Hepatocyte (in vitro differentiated cells): ENCODE data around the gene FABP1. TPM values are rescaled to one million over a fixed set of nuclear protein-coding genes. Genes with fewer than 3 reads are reported as not detected.

ENCODE experiments used
- DNase-seq: peaks from one replicate; pipeline ENCODE4 v3.0.0-alpha.2; 2016; ENCODE audit warnings: low spot score
- H2AFZ ChIP-seq: fragments of 200-600 bp; sonication (generic); 2 replicates; pipeline ENCODE4 v1.6.0; 2016; ENCODE audit warnings: antibody characterized with exemption, mild to moderate bottlenecking
- H3K27ac ChIP-seq: fragments of 200-600 bp; sonication (generic); 2 replicates; pipeline ENCODE4 v1.5.1; 2016; ENCODE audit warnings: mild to moderate bottlenecking
- H3K27me3 ChIP-seq: fragments of 200-600 bp; sonication (generic); 2 replicates; pipeline ENCODE4 v1.6.1; 2016
- H3K36me3 ChIP-seq: fragments of 200-600 bp; sonication (generic); replicated peaks from 2 replicates; pipeline ENCODE4 v1.5.1; 2016; ENCODE audit warnings: low read depth; ENCODE audit not compliant: insufficient read depth
- H3K4me1 ChIP-seq: fragments of 200-600 bp; sonication (generic); 2 replicates; pipeline ENCODE4 v1.5.1; 2016; ENCODE audit warnings: mild to moderate bottlenecking, moderate library complexity; ENCODE audit not compliant: insufficient read depth
- H3K4me2 ChIP-seq: fragments of 200-600 bp; sonication (generic); 2 replicates; pipeline ENCODE4 v1.6.0; 2016
- H3K4me3 ChIP-seq: fragments of 200-600 bp; sonication (generic); 2 replicates; pipeline ENCODE4 v1.5.1; 2016; ENCODE audit warnings: mild to moderate bottlenecking
- H3K79me2 ChIP-seq: fragments of 200-600 bp; sonication (generic); 2 replicates; pipeline ENCODE4 v1.6.0; 2017; ENCODE audit warnings: mild to moderate bottlenecking
- H3K9me2 ChIP-seq: fragments of 200-600 bp; sonication (generic); replicated peaks from 2 replicates; pipeline ENCODE4 v1.6.0; 2017; ENCODE audit warnings: mild to moderate bottlenecking; ENCODE audit not compliant: insufficient read depth
- H3K9me3 ChIP-seq: fragments of 200-600 bp; sonication (generic); 2 replicates; pipeline ENCODE4 v1.5.1; 2016; ENCODE audit warnings: low read depth, mild to moderate bottlenecking
- H4K20me1 ChIP-seq: fragments of 200-600 bp; sonication (generic); 2 replicates; pipeline ENCODE4 v1.6.0; 2016; ENCODE audit warnings: mild to moderate bottlenecking; ENCODE audit not compliant: insufficient read depth, poor library complexity, severe bottlenecking
- EZH2 ChIP-seq: fragments of 200-600 bp; sonication (generic); IDR thresholded peaks from 2 replicates; pipeline ENCODE4 v1.6.1; 2016; ENCODE audit warnings: antibody characterized with exemption, mild to moderate bottlenecking, borderline replicate concordance
- EZH2phosphoT487 ChIP-seq: fragments of 200-600 bp; sonication (generic); IDR thresholded peaks from one replicate; pipeline ENCODE4 v1.6.1; 2018; ENCODE audit warnings: antibody characterized with exemption, mild to moderate bottlenecking, low read depth, moderate library complexity; ENCODE audit not compliant: unreplicated experiment, severe bottlenecking
- WGBS: methylation state at CpG from one replicate; pipeline ENCODE4 v1.1.6; 2016; ENCODE audit warnings: low lambda C conversion rate; ENCODE audit errors: missing lambda C conversion rate; 5-methylcytosine and 5-hydroxymethylcytosine counted together
- polyA plus RNA-seq: library from polyadenylated mRNA; unstranded; fragments of >200 nt; fragmentation: Nextera tagmentation; extraction: Ambion mirVana; gene quantifications from 2 replicates; pipeline ENCODE4 v1.2.1, GENCODE V29; 2016
- total RNA-seq: library from RNA; depleted of rRNA; stranded (reverse); fragments of >200 nt; gene quantifications from 2 replicates; pipeline ENCODE4 v1.2.3, GENCODE V29; 2014
- TF ChIP-seq, protein P1 (sequence below): fragments of 200-600 bp; sonication (generic); IDR thresholded peaks from 2 replicates; pipeline ENCODE4 v1.5.1; 2016; ENCODE audit warnings: antibody characterized with exemption, mild to moderate bottlenecking; ENCODE audit not compliant: poor library complexity

FABP1 gene
- total and polyA plus RNA-seq, 2 experiments from 2014 or later: 165 to 763 TPM

- H3K9me2 ChIP-seq: no peaks in the 10 kb centered on the region
- no peak overlapping the region for H3K4me3 ChIP-seq
- DNase-seq: no peak
- no peaks in the 10 kb centered on the region for H3K9me3 ChIP-seq
- no peaks in the 10 kb centered on the region for H3K79me2 ChIP-seq
- no peaks in the 10 kb centered on the region for H3K36me3 ChIP-seq
- TF ChIP-seq EZH2: no peak
- TF ChIP-seq, protein P1, sequence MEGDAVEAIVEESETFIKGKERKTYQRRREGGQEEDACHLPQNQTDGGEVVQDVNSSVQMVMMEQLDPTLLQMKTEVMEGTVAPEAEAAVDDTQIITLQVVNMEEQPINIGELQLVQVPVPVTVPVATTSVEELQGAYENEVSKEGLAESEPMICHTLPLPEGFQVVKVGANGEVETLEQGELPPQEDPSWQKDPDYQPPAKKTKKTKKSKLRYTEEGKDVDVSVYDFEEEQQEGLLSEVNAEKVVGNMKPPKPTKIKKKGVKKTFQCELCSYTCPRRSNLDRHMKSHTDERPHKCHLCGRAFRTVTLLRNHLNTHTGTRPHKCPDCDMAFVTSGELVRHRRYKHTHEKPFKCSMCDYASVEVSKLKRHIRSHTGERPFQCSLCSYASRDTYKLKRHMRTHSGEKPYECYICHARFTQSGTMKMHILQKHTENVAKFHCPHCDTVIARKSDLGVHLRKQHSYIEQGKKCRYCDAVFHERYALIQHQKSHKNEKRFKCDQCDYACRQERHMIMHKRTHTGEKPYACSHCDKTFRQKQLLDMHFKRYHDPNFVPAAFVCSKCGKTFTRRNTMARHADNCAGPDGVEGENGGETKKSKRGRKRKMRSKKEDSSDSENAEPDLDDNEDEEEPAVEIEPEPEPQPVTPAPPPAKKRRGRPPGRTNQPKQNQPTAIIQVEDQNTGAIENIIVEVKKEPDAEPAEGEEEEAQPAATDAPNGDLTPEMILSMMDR: no peak
- TF ChIP-seq EZH2phosphoT487: no peak
- H3K4me2 ChIP-seq: no peak overlapping the region
- H3K4me1 ChIP-seq: peaks cover 7% of the 10 kb centered on the region
- H3K27me3 ChIP-seq: no peaks in the 10 kb centered on the region
- no peak overlapping the region for H2AFZ ChIP-seq
- H3K27ac ChIP-seq: no peak overlapping the region
- WGBS: 93% methylated on average over 2 of the region's 2 CpGs
- H4K20me1 ChIP-seq: no peaks in the 10 kb centered on the region
Observed at GRCh38 chr2:88113069-88113468, 14.8 kb downstream of the FABP1 start.

- Histone ChIP-seq H3K9me3 (no peaks in the 10 kb centered on the region), H2AFZ (no peak overlapping the region), H3K4me1 (peaks cover 7% of the 10 kb centered on the region), H3K4me2 (no peak overlapping the region), H3K79me2 (no peaks in the 10 kb centered on the region), H3K27me3 (no peaks in the 10 kb centered on the region), H3K27ac (no peak overlapping the region), H4K20me1 (no peaks in the 10 kb centered on the region), H3K9me2 (no peaks in the 10 kb centered on the region), H3K4me3 (no peak overlapping the region), H3K36me3 (no peaks in the 10 kb centered on the region)
- DNase-seq: no peak
- 85% methylated on average over 2 of the region's 2 CpGs for WGBS
- TF ChIP-seq, protein P1: no peak
- TF ChIP-seq EZH2: no peak
- TF ChIP-seq EZH2phosphoT487: no peak
Observed at GRCh38 chr2:88110830-88111229, 17.0 kb downstream of the FABP1 start.

DNA sequence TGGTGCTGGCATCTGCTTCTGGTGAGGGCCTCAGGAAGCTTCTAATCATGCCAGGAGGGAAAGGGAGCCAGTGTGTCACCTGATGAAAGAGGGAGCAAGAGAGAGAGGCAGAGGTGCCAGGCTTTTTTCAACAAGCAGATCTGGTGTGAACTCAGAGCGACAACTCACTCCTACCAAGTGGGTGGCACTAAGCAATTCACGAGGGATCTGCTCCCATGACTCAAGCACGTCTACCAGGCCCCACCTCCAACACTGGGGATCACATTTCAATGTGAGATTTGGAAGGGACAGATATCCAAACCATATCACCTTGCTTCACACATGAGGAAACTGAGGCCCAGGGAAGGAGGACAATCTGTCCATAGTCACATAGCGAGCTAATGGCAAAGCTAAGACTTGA is 19.1 kb downstream of the FABP1 start:
- no peaks in the 10 kb centered on the region for H3K4me1 ChIP-seq
- no peak for DNase-seq
- H3K27me3 ChIP-seq: no peaks in the 10 kb centered on the region
- H3K9me2 ChIP-seq: no peaks in the 10 kb centered on the region
- no peak overlapping the region for H3K4me2 ChIP-seq
- H2AFZ ChIP-seq: no peak overlapping the region
- H3K9me3 ChIP-seq: no peaks in the 10 kb centered on the region
- no peaks in the 10 kb centered on the region for H4K20me1 ChIP-seq
- no peaks in the 10 kb centered on the region for H3K36me3 ChIP-seq
- TF ChIP-seq EZH2: no peak
- no peak for TF ChIP-seq EZH2phosphoT487
- no peak overlapping the region for H3K4me3 ChIP-seq
- 77% methylated on average over 4 of the region's 4 CpGs for WGBS
- H3K27ac ChIP-seq: no peak overlapping the region
- no peaks in the 10 kb centered on the region for H3K79me2 ChIP-seq

- Histone ChIP-seq H2AFZ (no peak overlapping the region), H3K4me3 (no peak overlapping the region), H3K36me3 (no peaks in the 10 kb centered on the region), H3K9me3 (no peaks in the 10 kb centered on the region), H3K27me3 (no peaks in the 10 kb centered on the region), H3K79me2 (no peaks in the 10 kb centered on the region), H3K4me2 (no peak overlapping the region), H3K9me2 (no peaks in the 10 kb centered on the region), H4K20me1 (no peaks in the 10 kb centered on the region), H3K27ac (no peak overlapping the region), H3K4me1 (no peaks in the 10 kb centered on the region)
- TF ChIP-seq EZH2 (no peak), EZH2phosphoT487 (no peak)
- TF ChIP-seq, protein P1: no peak
- WGBS: 89% methylated on average over 3 of the region's 3 CpGs
- DNase-seq: no peak
Observed at GRCh38 chr2:88100489-88100858, 27.4 kb downstream of the FABP1 start.
